ENCODE results near the gene TRABD2B. TPM values are rescaled to one million over a fixed set of nuclear protein-coding genes. Genes with fewer than 3 reads are reported as not detected.

Gene TRABD2B
- total and polyA plus RNA-seq, 2 experiments from 2014 or later, result 1.6 to 2.0 TPM

GRCh38 chr1:47937586-47938254 lies 59.5 kb downstream of the TRABD2B start:
- Histone ChIP-seq H3F3A (replicated peaks; ENCODE audit: low read depth) (no peaks in the 10 kb centered on the region), H2AFZ (no peak overlapping the region), H3K36me3 (ENCODE audit: insufficient read depth) (no peaks in the 10 kb centered on the region), H3K27me3 (ENCODE audit: insufficient read depth) (no peaks in the 10 kb centered on the region), H4K20me1 (replicated peaks; ENCODE audit: insufficient read depth) (no peaks in the 10 kb centered on the region), H3K79me2 (replicated peaks; ENCODE audit: insufficient read depth) (no peaks in the 10 kb centered on the region), H3K4me3 (no peak overlapping the region), H3K9me2 (ENCODE audit: insufficient read depth) (peaks cover 16% of the 10 kb centered on the region; the same call in 1 of the 2 replicates), H3K4me2 (no peak overlapping the region), H3K27ac (ENCODE audit: low read depth) (no peak overlapping the region), H3K4me1 (ENCODE audit: insufficient read depth) (0 out of 2 replicates have a peak, but pooled peaks cover 6% of the 10 kb centered on the region)
- Mint-ChIP-seq H3K27ac (no peak overlapping the region), H3K36me3 (ENCODE audit: low read depth) (peaks cover 4% of the 10 kb centered on the region; the same call in 1 of the 3 replicates), H3K27me3 (ENCODE audit: insufficient read depth, low read depth, poor library complexity) (no peaks in the 10 kb centered on the region), H3K4me1 (peaks cover 10% of the 10 kb centered on the region), H3K4me3 (no peak overlapping the region), H3K9me3 (no peaks in the 10 kb centered on the region)
- TF ChIP-seq JUNB (IDR thresholded peaks at IDR 0.05; ENCODE audit: unreplicated experiment), result no peak
- ATAC-seq (no peak), DNase-seq (ENCODE audit: low spot score) (no peak)

- Histone ChIP-seq H3K79me2 (replicated peaks; ENCODE audit: insufficient read depth) (no peaks in the 10 kb centered on the region), H3K4me3 (no peak overlapping the region), H3K36me3 (ENCODE audit: insufficient read depth) (no peaks in the 10 kb centered on the region), H3K27me3 (ENCODE audit: insufficient read depth) (no peaks in the 10 kb centered on the region), H4K20me1 (replicated peaks; ENCODE audit: insufficient read depth) (no peaks in the 10 kb centered on the region), H3K27ac (ENCODE audit: low read depth) (no peak overlapping the region), H3K9me2 (ENCODE audit: insufficient read depth) (peaks cover 21% of the 10 kb centered on the region), H3K4me2 (no peak overlapping the region), H2AFZ (no peak overlapping the region), H3F3A (replicated peaks; ENCODE audit: low read depth) (no peaks in the 10 kb centered on the region), H3K4me1 (ENCODE audit: insufficient read depth) (0 out of 2 replicates have a peak, but pooled peaks cover 6% of the 10 kb centered on the region)
- peaks cover 9% of the 10 kb centered on the region for H3K4me1 Mint-ChIP-seq
- no peaks in the 10 kb centered on the region for H3K9me3 Mint-ChIP-seq
- no peak for TF ChIP-seq JUNB (IDR thresholded peaks at IDR 0.05; ENCODE audit: unreplicated experiment)
- TF ChIP-seq ETS1 (IDR thresholded peaks at IDR 0.05), result no peak
- ATAC-seq (no peak), DNase-seq (ENCODE audit: low spot score) (no peak)
- peaks cover 4% of the 10 kb centered on the region; the same call in 1 of the 3 replicates for H3K36me3 Mint-ChIP-seq (ENCODE audit: low read depth)
- no peak overlapping the region for H3K27ac Mint-ChIP-seq
- no peak overlapping the region for H3K4me3 Mint-ChIP-seq
- H3K27me3 Mint-ChIP-seq (ENCODE audit: insufficient read depth, low read depth, poor library complexity), result no peaks in the 10 kb centered on the region
These were observed 60.2 kb downstream of the TRABD2B start for GRCh38 chr1:47936916-47937551.

GRCh38 chr1:47935856-47936255 lies 61.3 kb downstream of the TRABD2B start:
- Mint-ChIP-seq H3K27me3 (ENCODE audit: insufficient read depth, low read depth, poor library complexity) (peaks cover 1% of the 10 kb centered on the region), H3K36me3 (ENCODE audit: low read depth) (peaks cover 4% of the 10 kb centered on the region; the same call in 1 of the 3 replicates), H3K9me3 (no peaks in the 10 kb centered on the region), H3K4me1 (peaks cover 8% of the 10 kb centered on the region), H3K27ac (no peak overlapping the region), H3K4me3 (no peak overlapping the region)
- DNase-seq (ENCODE audit: low spot score) (no peak), ATAC-seq (no peak)
- Histone ChIP-seq H3K4me1 (ENCODE audit: insufficient read depth) (0 out of 2 replicates have a peak, but pooled peaks cover 6% of the 10 kb centered on the region), H3K9me2 (ENCODE audit: insufficient read depth) (peaks cover 21% of the 10 kb centered on the region), H2AFZ (no peak overlapping the region), H3F3A (replicated peaks; ENCODE audit: low read depth) (no peaks in the 10 kb centered on the region), H3K79me2 (replicated peaks; ENCODE audit: insufficient read depth) (no peaks in the 10 kb centered on the region), H3K27me3 (ENCODE audit: insufficient read depth) (no peaks in the 10 kb centered on the region), H4K20me1 (replicated peaks; ENCODE audit: insufficient read depth) (peaks cover 1% of the 10 kb centered on the region; the same call in 1 of the 2 replicates), H3K36me3 (ENCODE audit: insufficient read depth) (no peaks in the 10 kb centered on the region), H3K4me3 (no peak overlapping the region), H3K27ac (ENCODE audit: low read depth) (no peak overlapping the region), H3K4me2 (no peak overlapping the region)
- TF ChIP-seq ZNF462 (CRISPR knock-in tag; IDR thresholded peaks at IDR 0.05), result no peak
- no peak for TF ChIP-seq NANOG (IDR thresholded peaks at IDR 0.05; ENCODE audit: borderline replicate concordance)
- TF ChIP-seq EZH2 (IDR thresholded peaks at IDR 0.05; ENCODE audit: low read depth, unreplicated experiment), result no peak
- TF ChIP-seq POLR2AphosphoS5 (IDR thresholded peaks at IDR 0.05; ENCODE audit: low read depth), result no peak
